HG02970 (cell line): ENCODE data around the gene KDM2B.

Source experiments
- ATAC-seq: cut with Tn5 transposase; IDR thresholded peaks from one replicate; pipeline ENCODE4 v1.9.1; 2021; ENCODE audit warnings: mild to moderate bottlenecking, moderate library complexity, moderate number of reproducible peaks; ENCODE audit not compliant: unreplicated experiment, low FRiP score

The KDM2B gene

GRCh38 chr12:121442028-121442948, 138.5 kb downstream of the KDM2B start:
- no peak for ATAC-seq

GRCh38 chr12:121441555-121441954, 139.3 kb downstream of the KDM2B start:
- no peak for ATAC-seq

GRCh38 chr12:121440768-121441167, 140.1 kb downstream of the KDM2B start:
- ATAC-seq, result no peak

- ATAC-seq, result no peak
These were observed 141.1 kb downstream of the KDM2B start for GRCh38 chr12:121439715-121440114.

GRCh38 chr12:121438905-121439304, 141.9 kb downstream of the KDM2B start:
- no peak for ATAC-seq

- ATAC-seq, result no peak
These were observed 144.1 kb downstream of the KDM2B start for GRCh38 chr12:121436706-121437105.

- ATAC-seq, result no peak
These were observed 147.9 kb downstream of the KDM2B start for GRCh38 chr12:121432740-121433480.

- no peak for ATAC-seq
These were observed 149.9 kb downstream of the KDM2B start for GRCh38 chr12:121430833-121431415.

- no peak for ATAC-seq
These were observed 151.9 kb downstream of the KDM2B start for GRCh38 chr12:121428883-121429282.

GRCh38 chr12:121427556-121428050, 153.2 kb downstream of the KDM2B start:
- ATAC-seq, result no peak

GRCh38 chr12:121424624-121424975, 156.2 kb downstream of the KDM2B start:
- ATAC-seq, result no peak

GRCh38 chr12:121423682-121424623, 156.9 kb downstream of the KDM2B start:
- no peak for ATAC-seq

- no peak for ATAC-seq
These were observed 157.6 kb downstream of the KDM2B start for GRCh38 chr12:121423253-121423652.

GRCh38 chr12:121420109-121420508, 160.7 kb downstream of the KDM2B start:
- ATAC-seq, result no peak

- ATAC-seq, result no peak
These were observed 163.0 kb downstream of the KDM2B start for GRCh38 chr12:121417847-121418246.

GRCh38 chr12:121413917-121414316, 166.9 kb downstream of the KDM2B start:
- ATAC-seq, result no peak

GRCh38 chr12:121405211-121405610, 175.6 kb downstream of the KDM2B start:
- ATAC-seq, result no peak

- no peak for ATAC-seq
These were observed 176.1 kb downstream of the KDM2B start for GRCh38 chr12:121404734-121405133.

GRCh38 chr12:121403721-121404120, 177.1 kb downstream of the KDM2B start:
- ATAC-seq, result no peak
